HG03469 (cell line): ENCODE results near the gene LRRFIP2.
A peak's percentile ranks its signal among the peaks of the same experiment; 100 is the strongest.
"Not testable (repeated sequence)": the region's sequence is repeated elsewhere in the genome, so short reads cannot be mapped to it uniquely, and the experiment has no call there.

Experiments
- ATAC-seq: cut with Tn5 transposase; IDR thresholded peaks from one replicate; pipeline ENCODE4 v1.9.1; 2021; ENCODE audit warnings: mild to moderate bottlenecking, moderate library complexity, moderate number of reproducible peaks; ENCODE audit not compliant: unreplicated experiment

The LRRFIP2 gene

GRCh38 chr3:37174532-37175126 is at the start of gene LRRFIP2:
LRRFIP2 (minus strand) TSS chr3:37174582; CDS start chr3:37148983, 25,599 bp downstream.
- ATAC-seq, result peak; percentile 47

DNA sequence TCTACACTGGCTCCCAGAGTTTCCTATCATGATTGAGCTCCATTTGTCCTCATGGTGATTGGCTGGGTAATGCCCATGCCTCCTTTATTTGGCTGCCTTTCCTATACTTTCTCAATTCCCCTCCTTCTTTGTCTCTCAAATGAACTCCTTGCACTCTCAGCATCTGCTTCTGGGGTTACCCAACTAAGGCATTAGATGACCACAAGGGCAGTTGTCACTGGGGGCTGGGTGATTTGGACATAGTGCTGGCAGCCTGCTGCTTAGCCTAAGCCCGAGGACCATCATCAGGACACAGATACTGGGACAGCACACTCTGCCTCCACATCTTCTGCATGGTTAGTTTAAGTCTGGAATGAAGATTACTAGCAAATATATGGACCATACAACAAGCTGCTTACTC is 49.2 kb upstream of the LRRFIP2 start:
- no peak for ATAC-seq

- no peak for ATAC-seq
Observed at GRCh38 chr3:37223141-37223558, 48.8 kb upstream of the LRRFIP2 start.

DNA sequence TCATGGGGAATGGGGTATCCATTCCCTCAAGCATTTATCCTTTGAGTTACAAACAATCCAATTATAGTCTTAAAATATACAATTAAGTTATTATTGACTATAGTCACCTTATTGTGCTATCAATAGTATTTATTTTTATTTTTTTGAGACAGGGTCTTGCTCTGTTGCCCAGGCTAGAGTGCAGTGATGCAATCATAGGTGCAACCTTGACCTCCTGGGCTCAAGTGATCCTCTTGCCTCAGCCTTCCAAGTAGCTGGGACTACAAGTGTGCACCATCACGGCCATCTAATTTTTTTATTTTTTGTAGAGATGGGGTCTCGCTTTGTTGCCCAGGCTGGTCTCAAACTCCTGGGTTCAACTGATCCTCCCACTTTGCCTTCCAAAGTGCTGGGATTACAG is 48.2 kb upstream of the LRRFIP2 start:
- not testable (repeated sequence) for ATAC-seq

DNA sequence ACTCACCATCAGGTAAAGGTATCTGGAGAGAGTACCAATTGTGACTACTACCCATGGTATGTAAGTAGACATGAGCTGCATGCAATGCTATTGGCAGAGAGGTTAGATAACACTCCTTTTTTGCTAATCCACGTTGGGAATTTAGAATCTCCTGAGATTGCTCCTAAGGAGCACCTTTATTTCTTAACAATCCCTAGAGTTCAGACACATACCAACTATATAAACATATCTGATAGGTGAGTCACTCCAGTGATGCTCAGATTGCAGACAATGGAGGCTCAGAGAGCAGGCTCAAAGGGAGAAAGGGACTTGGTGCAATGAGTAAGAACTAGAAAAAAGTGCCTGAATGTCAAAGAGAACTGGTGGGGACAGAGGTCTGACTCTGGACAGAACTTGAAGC is 47.0 kb upstream of the LRRFIP2 start:
- ATAC-seq, result no peak

GRCh38 chr3:37219266-37219665 is 44.9 kb upstream of the LRRFIP2 start:
- no peak for ATAC-seq

- no peak for ATAC-seq
Observed at GRCh38 chr3:37218206-37218605, 43.8 kb upstream of the LRRFIP2 start.

DNA sequence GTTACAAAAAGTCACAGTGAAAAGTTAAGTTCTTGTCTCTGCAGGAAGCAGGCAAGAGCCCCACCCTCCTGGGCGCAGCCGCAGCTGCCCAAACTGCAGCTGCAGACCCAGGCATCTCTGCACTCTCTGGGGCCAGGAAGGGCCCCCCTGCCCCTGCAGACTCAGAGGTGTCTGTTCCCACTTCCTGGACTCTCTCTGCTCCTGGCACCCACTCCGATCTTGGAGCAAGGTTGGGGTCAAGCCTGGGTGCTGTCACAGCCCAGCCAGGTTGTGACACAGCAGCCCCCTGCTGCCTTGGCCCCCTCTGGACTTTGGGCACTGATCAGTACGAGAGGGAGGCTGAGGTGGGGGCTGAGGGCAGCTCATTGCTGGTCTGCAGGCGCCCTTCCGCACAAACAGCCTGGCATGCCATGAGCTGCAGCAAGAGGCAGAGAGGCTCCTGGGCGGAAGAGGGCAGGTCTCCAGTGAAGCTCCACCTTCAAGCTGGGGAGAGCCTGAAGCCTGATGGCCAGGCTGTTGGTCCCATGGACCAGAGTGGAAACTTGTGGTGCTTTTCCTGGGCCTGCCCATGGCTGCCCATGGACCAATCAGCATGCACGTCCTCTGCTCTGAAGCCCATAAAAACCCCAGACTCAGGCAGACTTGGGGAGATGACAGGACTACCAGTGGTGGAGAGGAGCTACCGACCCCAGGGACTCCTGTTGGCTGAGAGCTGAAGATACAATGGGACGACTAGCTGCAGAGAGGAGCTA is 42.9 kb upstream of the LRRFIP2 start:
- no peak for ATAC-seq

GRCh38 chr3:37216597-37217097 is 42.3 kb upstream of the LRRFIP2 start:
- no peak for ATAC-seq

DNA sequence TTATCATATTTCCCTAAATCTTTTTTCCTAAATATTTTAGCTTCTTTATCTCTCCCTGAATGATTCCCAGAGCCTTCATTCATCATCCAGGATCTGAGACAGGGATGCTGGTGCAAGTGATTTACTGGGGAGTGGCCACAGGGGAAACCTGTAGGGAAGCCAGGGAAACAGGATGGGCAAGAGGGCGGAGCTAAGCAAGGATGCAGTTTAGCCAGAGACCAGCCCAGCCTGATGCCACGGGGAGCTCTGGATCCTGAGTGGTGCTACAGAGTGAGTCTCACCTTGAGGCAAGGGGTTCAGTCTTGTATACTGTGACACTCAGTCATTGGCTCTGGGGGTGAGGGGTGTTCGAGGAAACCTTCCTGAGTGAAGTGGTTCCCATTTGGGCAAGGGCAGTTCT is 39.7 kb upstream of the LRRFIP2 start:
- no peak for ATAC-seq

- no peak for ATAC-seq
Observed at GRCh38 chr3:37210230-37210629, 35.8 kb upstream of the LRRFIP2 start.

DNA sequence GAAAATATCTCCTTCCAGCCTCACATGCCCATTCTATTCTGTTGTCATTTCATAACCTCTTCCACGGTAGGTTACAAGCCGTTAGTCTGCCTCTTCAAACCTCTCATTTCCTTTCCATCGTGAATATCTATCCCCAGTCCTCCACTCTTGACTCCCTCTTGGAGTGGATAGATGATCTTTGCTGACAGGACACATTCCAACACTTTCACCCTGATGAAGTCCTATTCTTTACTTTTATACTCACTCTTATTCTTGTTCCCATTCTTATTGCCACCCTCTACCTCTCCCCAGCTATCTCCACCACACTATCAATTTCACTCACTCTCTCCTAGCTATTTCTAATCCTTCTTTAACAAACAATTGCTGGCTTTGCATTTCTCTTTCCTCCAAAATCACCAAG is 34.2 kb upstream of the LRRFIP2 start:
- not testable (repeated sequence) for ATAC-seq

DNA sequence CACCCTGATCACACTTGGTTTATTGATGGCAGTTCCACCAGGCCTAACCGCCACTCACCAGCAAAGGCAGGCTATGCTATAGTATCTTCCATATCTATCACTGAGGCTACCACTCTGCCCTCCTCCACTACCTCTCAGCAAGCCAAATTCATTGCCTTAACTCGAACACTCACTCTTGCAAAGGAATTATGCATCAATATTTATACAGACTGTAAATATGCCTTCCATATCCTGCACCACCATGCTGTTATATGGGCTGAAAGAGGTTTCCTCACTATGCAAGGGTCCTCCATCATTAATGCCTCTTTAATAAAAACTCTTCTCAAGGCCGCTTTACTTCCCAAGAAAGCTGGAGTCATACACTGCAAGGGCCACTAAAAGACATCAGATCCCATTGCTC is 33.6 kb upstream of the LRRFIP2 start:
- ATAC-seq, result not testable (repeated sequence)

DNA sequence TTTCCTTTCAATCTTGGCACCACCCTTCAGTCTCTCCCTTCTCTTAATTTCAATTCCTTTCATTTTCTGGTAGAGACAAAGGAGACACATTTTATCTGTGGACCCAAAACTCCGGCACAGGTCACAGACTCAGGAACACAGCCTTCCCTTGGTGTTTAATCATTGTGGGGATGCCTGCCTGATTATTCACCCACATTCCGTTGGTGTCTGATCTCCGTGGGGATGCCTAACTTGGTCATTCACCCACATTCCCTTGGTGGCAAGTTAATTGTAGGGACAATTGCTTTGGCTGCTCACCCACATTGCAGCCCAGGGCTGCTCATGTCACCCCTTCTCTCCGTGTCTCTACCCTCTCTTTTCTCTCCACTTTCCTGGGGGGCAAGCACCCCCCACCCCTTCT is 31.7 kb upstream of the LRRFIP2 start:
- ATAC-seq, result not testable (repeated sequence)

GRCh38 chr3:37204314-37204713 is 29.9 kb upstream of the LRRFIP2 start:
- no peak for ATAC-seq

GRCh38 chr3:37202035-37202434 is 27.7 kb upstream of the LRRFIP2 start:
- ATAC-seq, result no peak

DNA sequence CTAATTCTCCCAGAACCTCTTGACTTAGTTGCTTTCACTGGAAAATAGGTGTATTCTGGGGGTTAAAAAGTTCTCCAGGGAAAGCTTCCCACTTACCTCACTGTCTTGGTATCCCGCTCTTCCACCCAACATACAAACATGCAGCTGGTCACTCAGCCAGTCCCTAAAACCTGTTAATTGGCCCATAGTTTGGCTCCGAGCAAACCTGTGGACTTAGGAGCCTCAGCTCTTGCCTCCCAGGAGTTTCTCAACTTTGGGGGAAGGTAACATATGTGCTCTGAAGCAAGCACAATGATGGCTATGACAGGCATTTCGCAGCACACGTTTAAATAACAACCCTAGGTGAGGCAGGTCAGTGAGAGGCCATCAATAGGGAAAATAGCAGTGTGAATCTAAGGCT is 25.8 kb upstream of the LRRFIP2 start:
- ATAC-seq, result no peak

DNA sequence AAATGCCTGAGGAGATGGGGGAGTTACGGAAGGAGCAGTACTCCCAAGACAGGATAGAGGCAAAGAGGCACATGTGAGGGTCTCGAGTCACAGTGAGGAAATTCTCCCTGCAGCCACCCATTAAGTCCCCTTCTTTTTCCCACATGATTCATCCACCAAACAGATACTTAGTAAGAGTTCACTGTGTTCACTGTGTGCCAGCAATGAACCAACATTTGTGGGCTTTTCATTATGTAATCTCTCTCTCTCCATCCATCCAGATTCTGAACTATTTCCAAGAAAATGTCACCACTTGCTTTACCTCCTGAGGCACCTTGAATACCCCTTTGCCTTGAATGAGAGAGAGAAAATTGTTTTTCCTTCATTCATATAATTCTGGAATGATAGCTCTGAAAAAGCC is 24.6 kb upstream of the LRRFIP2 start:
- no peak for ATAC-seq

DNA sequence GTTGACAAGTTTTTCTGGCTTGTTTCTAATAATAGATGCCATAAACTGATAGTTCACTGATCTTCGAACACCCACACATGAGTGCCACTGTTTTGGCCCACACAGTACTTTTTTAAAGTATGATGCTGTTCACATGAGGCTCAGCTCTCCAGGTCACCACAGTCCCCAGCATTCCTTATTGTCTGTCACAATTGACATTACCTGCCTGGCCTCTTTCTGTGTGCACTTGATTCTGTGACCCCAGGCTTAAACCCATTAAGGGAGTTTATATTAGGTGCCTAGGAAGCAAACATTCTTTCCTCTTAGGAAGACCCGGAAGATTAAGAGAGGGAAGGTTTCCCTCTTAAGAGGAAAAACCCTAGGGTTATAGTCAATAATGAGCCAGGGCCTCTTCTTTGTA is 24.2 kb upstream of the LRRFIP2 start:
- ATAC-seq, result no peak

DNA sequence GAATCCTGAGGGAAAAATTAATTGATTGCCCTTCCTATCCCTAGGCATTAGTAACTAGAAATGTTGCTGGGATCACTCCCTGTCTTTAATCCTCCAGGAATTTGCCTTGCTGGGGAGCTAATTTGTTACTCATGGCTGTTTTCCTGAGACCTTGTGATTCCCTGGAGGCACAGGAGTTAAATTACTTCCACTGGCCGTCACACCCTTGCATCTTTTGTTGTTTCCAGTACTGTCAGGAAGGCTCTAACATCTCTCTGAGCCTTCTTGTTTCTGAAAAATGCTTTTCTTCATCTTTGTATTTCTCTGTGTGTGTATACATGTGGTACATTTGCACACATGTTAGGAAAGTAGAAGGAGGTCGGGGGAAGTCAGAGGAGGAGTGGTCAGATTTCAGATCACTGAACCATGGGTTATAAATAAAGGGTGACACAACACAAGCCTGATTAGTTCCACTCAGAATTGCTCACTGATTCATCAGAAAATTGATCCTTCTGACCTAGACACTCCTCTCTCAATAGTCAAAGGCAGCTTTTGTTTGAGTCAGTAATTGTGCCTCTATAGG is 23.5 kb upstream of the LRRFIP2 start:
- no peak for ATAC-seq

DNA sequence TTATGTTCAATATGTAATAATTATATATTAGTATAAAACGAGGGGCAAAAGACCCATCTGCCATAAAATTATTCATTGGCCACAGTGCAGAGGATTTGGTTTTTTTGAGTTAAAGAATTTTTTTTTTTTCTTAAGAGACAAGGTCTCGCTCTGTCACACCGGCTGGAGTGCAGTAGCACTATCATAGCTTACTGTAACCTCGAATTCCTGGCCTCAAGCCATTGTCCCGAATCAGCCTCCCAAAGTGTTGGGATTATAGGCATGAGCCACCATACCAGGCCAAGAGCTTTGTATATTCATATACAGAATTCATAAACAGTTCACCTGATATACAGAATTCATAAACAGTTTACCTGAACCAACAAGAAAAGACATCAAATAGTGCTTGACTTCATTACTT is 20.2 kb upstream of the LRRFIP2 start:
- ATAC-seq, result no peak

DNA sequence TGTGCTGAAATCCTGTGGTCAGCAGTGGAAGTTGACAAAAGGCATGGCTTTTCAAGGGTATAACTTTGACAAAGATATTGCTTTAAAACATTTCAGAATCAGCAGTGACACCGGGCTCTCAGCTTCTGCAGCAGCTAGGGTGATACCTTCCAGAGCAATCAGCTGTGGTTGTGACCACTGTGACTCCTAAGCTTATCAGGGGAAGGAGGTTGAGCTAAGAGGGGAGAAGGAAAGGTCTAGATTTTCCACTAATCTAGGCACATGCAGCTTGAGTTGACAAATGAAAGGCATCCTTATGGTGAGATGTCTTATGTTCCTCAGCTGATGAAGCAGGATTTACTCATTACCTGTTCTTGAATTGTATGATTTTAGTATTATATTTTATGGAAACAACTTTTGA is 16.3 kb upstream of the LRRFIP2 start:
- no peak for ATAC-seq
